ENCODE measurements around the gene ZFYVE27.

GRCh38 chr10:97761331-97761865 lies 24.5 kb downstream of the ZFYVE27 start:
- TF ChIP-seq, protein P1, sequence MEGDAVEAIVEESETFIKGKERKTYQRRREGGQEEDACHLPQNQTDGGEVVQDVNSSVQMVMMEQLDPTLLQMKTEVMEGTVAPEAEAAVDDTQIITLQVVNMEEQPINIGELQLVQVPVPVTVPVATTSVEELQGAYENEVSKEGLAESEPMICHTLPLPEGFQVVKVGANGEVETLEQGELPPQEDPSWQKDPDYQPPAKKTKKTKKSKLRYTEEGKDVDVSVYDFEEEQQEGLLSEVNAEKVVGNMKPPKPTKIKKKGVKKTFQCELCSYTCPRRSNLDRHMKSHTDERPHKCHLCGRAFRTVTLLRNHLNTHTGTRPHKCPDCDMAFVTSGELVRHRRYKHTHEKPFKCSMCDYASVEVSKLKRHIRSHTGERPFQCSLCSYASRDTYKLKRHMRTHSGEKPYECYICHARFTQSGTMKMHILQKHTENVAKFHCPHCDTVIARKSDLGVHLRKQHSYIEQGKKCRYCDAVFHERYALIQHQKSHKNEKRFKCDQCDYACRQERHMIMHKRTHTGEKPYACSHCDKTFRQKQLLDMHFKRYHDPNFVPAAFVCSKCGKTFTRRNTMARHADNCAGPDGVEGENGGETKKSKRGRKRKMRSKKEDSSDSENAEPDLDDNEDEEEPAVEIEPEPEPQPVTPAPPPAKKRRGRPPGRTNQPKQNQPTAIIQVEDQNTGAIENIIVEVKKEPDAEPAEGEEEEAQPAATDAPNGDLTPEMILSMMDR (IDR thresholded peaks at IDR 0.05; ENCODE audit: low read depth, low read length): no peak
- no peak for TF ChIP-seq EZH2phosphoT487 (IDR thresholded peaks at IDR 0.05; ENCODE audit: low read depth)
